Suprapubic skin (tissue), 4 donors: ENCODE data around the gene PLXNA4. TPM values are rescaled to one million over a fixed set of nuclear protein-coding genes. Genes with fewer than 3 reads are reported as not detected.

ENCODE experiments used
- DNase-seq, 2 donors: peaks; one replicate each; pipeline ENCODE4 v3.0.0-alpha.2; 2019; ENCODE audit warnings: low spot score in 2 of 2
- H3K27ac ChIP-seq: fragments of 200-600 bp; sonication (generic); one replicate; pipeline ENCODE4 v1.5.1; 2019
- H3K27me3 ChIP-seq: fragments of 200-600 bp; sonication (generic); one replicate; pipeline ENCODE4 v1.5.1; 2019
- H3K36me3 ChIP-seq: fragments of 200-600 bp; sonication (generic); one replicate; pipeline ENCODE4 v1.5.1; 2019
- H3K4me1 ChIP-seq: fragments of 200-600 bp; sonication (generic); one replicate; pipeline ENCODE4 v1.5.1; 2019
- H3K4me3 ChIP-seq: fragments of 200-600 bp; sonication (generic); one replicate; pipeline ENCODE4 v1.5.1; 2019; ENCODE audit warnings: mild to moderate bottlenecking
- H3K9me3 ChIP-seq: fragments of 200-600 bp; sonication (generic); one replicate; pipeline ENCODE4 v1.5.1; 2019
- CTCF ChIP-seq, 2 donors: fragments of 200-600 bp in 1 of 2; fragments of 450-650 bp in 1 of 2; sonication (generic) in 1 of 2; IDR thresholded peaks; one replicate each; pipeline ENCODE4 v1.5.1; 2016 to 2019; ENCODE audit warnings: antibody characterized with exemption in 2 of 2, mild to moderate bottlenecking in 1 of 2, moderate library complexity in 1 of 2
- EP300 ChIP-seq: sonication (generic); formaldehyde crosslinking; IDR thresholded peaks from one replicate; pipeline ENCODE4 v1.6.1; 2017; ENCODE audit warnings: antibody characterized with exemption
- POLR2A ChIP-seq, 2 donors: fragments of 450-650 bp; IDR thresholded peaks; one replicate each; pipeline ENCODE4 v1.6.1; 2017; ENCODE audit warnings: antibody characterized with exemption in 2 of 2, mild to moderate bottlenecking in 2 of 2, moderate library complexity in 2 of 2
- POLR2AphosphoS5 ChIP-seq, 3 donors: sonication (generic); formaldehyde crosslinking; IDR thresholded peaks; one replicate each; pipeline ENCODE4 v1.6.1; 2017; ENCODE audit warnings: antibody characterized with exemption in 3 of 3
- WGBS: methylation state at CpG from one replicate; pipeline ENCODE4 v1.1.5; 2018; 5-methylcytosine and 5-hydroxymethylcytosine counted together
- total RNA-seq, 4 donors: library from RNA; depleted of rRNA; stranded (reverse); fragments of >200 nt; gene quantifications; one replicate each; pipeline ENCODE4 v1.1.0, GENCODE V29; 2016

Gene PLXNA4
- total RNA-seq, 4 donors from 2014 or later: 5.4 to 10.7 (median 7.1) TPM

- 56% methylated on average over 4 of the region's 4 CpGs for WGBS
- no peaks in the 10 kb centered on the region for H3K36me3 ChIP-seq
- no peak for TF ChIP-seq EP300
- TF ChIP-seq POLR2A (IDR thresholded peaks at IDR 0.05): no peak
- H3K4me1 ChIP-seq: no peaks in the 10 kb centered on the region
- H3K4me3 ChIP-seq: no peak overlapping the region
- no peaks in the 10 kb centered on the region for H3K27me3 ChIP-seq
- H3K27ac ChIP-seq: no peak overlapping the region
- no peaks in the 10 kb centered on the region for H3K9me3 ChIP-seq
- no peak for DNase-seq
Measured at GRCh38 chr7:132441935-132442334, 134.3 kb downstream of the PLXNA4 start.

GRCh38 chr7:132440151-132440550 lies 136.1 kb downstream of the PLXNA4 start:
- Histone ChIP-seq H3K27me3 (peaks cover 9% of the 10 kb centered on the region), H3K27ac (no peak overlapping the region), H3K9me3 (no peaks in the 10 kb centered on the region), H3K36me3 (no peaks in the 10 kb centered on the region), H3K4me1 (peaks cover 4% of the 10 kb centered on the region), H3K4me3 (no peak overlapping the region)
- TF ChIP-seq POLR2A (IDR thresholded peaks at IDR 0.05) (no peak), POLR2AphosphoS5 (IDR thresholded peaks at IDR 0.05) (no peak), CTCF (IDR thresholded peaks at IDR 0.05) (no peak), EP300 (no peak)
- WGBS: 89% methylated on average over 5 of the region's 5 CpGs
- no peak for DNase-seq

- no peaks in the 10 kb centered on the region for H3K9me3 ChIP-seq
- H3K27me3 ChIP-seq: peaks cover 14% of the 10 kb centered on the region
- H3K36me3 ChIP-seq: no peaks in the 10 kb centered on the region
- peaks cover 4% of the 10 kb centered on the region for H3K4me1 ChIP-seq
- no peak overlapping the region for H3K27ac ChIP-seq
- TF ChIP-seq POLR2AphosphoS5 (IDR thresholded peaks at IDR 0.05) (no peak), CTCF (IDR thresholded peaks at IDR 0.05) (no peak), EP300 (no peak), POLR2A (IDR thresholded peaks at IDR 0.05) (no peak)
- H3K4me3 ChIP-seq: no peak overlapping the region
- DNase-seq: no peak
- WGBS: 65% methylated on average over 5 of the region's 8 CpGs
Measured at GRCh38 chr7:132438926-132439325, 137.3 kb downstream of the PLXNA4 start.

- H3K27ac ChIP-seq: no peak overlapping the region
- no peak for DNase-seq
Measured at GRCh38 chr7:132437730-132438129, 138.5 kb downstream of the PLXNA4 start.

GRCh38 chr7:132436121-132436520 lies 140.1 kb downstream of the PLXNA4 start:
- H3K36me3 ChIP-seq: no peaks in the 10 kb centered on the region
- H3K9me3 ChIP-seq: no peaks in the 10 kb centered on the region
- H3K27me3 ChIP-seq: peaks cover 14% of the 10 kb centered on the region
- no peak overlapping the region for H3K27ac ChIP-seq
- H3K4me3 ChIP-seq: no peak overlapping the region
- 53% methylated on average over 8 of the region's 8 CpGs for WGBS
- TF ChIP-seq POLR2A (IDR thresholded peaks at IDR 0.05) (no peak), CTCF (IDR thresholded peaks at IDR 0.05) (no peak), EP300 (no peak), POLR2AphosphoS5 (IDR thresholded peaks at IDR 0.05) (no peak)
- peaks cover 4% of the 10 kb centered on the region for H3K4me1 ChIP-seq
- no peak for DNase-seq

More at GRCh38 chr7:132437730-132438129, 138.5 kb downstream of the PLXNA4 start:
- Histone ChIP-seq H3K4me1 (peaks cover 4% of the 10 kb centered on the region), H3K4me3 (no peak overlapping the region), H3K27me3 (peaks cover 14% of the 10 kb centered on the region), H3K9me3 (no peaks in the 10 kb centered on the region), H3K36me3 (no peaks in the 10 kb centered on the region)
- TF ChIP-seq CTCF (IDR thresholded peaks at IDR 0.05): no peak
- TF ChIP-seq POLR2AphosphoS5 (IDR thresholded peaks at IDR 0.05): no peak
- TF ChIP-seq EP300: no peak
- no peak for TF ChIP-seq POLR2A (IDR thresholded peaks at IDR 0.05)
- 60% methylated on average over 5 of the region's 5 CpGs for WGBS
